Coronary artery (tissue), 2 donors: ENCODE data around the gene GGTLC2.
"Not testable (repeated sequence)": the region's sequence is repeated elsewhere in the genome, so short reads cannot be mapped to it uniquely, and the experiment has no call there.

ENCODE experiments used
- DNase-seq: peaks from one replicate; pipeline ENCODE4 v3.0.0-alpha.2; 2017; ENCODE audit warnings: low spot score
- H3K27ac ChIP-seq, 2 donors: fragments of 200-600 bp; sonication (generic); one replicate each; pipeline ENCODE4 v1.5.1; 2016 to 2019
- H3K4me3 ChIP-seq: fragments of 200-600 bp; sonication (generic); 2 replicates; pipeline ENCODE4 v1.5.1; 2016; ENCODE audit warnings: mild to moderate bottlenecking, moderate library complexity
- TF ChIP-seq, protein P1 (sequence below): fragments of 200-600 bp; sonication (generic); IDR thresholded peaks from one replicate; pipeline ENCODE4 v1.5.1; 2019; ENCODE audit warnings: antibody characterized with exemption

The GGTLC2 gene

GRCh38 chr22:22644314-22644713 is at the start of gene GGTLC2:
Gene GGTLC2, plus strand, starts transcription at chr22:22644614. Its CDS starts 1,732 bp downstream, at chr22:22646346.
- not testable (repeated sequence) for H3K27ac ChIP-seq, DNase-seq, H3K4me3 ChIP-seq

DNA sequence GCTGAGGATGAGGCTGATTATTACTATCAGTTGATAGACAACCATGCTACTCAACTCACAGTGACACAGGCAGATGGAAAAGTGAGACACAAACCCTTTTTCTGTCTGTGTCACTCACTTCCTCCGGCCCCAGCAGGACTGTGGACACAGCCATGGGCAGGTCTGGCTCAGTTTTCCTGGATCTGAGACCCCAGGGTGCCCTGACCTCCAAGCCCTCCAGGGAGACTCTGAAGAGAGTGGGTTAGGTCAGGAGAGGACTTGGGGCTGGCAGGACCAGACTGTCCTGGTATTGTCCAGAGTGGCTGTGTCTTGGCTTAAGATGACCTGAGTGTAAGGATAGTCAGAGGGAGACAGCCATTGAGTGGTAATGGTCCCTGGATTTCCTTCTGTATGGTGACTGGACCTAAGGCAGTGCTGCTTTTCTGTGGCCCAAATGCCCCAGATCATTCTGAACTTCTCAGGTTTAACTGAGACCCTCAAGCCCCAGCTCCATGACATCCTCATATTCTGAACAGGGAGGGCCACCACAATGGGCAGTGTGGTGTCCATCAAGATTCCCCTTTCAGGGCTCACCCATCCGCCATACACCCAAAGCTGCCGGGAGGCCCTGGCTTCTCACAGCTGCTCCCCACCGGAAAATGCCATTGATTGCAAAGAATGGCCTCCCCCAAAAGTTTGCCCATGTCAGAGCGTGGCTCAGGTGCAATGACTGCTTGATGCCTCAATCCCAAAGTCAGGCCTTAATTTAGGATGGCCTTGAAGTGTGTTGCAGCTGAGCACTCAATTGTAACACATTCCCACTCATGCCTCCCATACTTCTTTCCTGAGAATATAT is 49.2 kb upstream of the GGTLC2 start:
- no peak for DNase-seq
- TF ChIP-seq, protein P1, sequence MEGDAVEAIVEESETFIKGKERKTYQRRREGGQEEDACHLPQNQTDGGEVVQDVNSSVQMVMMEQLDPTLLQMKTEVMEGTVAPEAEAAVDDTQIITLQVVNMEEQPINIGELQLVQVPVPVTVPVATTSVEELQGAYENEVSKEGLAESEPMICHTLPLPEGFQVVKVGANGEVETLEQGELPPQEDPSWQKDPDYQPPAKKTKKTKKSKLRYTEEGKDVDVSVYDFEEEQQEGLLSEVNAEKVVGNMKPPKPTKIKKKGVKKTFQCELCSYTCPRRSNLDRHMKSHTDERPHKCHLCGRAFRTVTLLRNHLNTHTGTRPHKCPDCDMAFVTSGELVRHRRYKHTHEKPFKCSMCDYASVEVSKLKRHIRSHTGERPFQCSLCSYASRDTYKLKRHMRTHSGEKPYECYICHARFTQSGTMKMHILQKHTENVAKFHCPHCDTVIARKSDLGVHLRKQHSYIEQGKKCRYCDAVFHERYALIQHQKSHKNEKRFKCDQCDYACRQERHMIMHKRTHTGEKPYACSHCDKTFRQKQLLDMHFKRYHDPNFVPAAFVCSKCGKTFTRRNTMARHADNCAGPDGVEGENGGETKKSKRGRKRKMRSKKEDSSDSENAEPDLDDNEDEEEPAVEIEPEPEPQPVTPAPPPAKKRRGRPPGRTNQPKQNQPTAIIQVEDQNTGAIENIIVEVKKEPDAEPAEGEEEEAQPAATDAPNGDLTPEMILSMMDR = no peak
- Histone ChIP-seq H3K27ac (no peak overlapping the region), H3K4me3 (no peak overlapping the region)

- TF ChIP-seq, protein P1 = no peak
- DNase-seq = no peak
- H3K27ac ChIP-seq = no peak overlapping the region
- no peak overlapping the region for H3K4me3 ChIP-seq
Observed at GRCh38 chr22:22598144-22598543, 46.3 kb upstream of the GGTLC2 start.

DNA sequence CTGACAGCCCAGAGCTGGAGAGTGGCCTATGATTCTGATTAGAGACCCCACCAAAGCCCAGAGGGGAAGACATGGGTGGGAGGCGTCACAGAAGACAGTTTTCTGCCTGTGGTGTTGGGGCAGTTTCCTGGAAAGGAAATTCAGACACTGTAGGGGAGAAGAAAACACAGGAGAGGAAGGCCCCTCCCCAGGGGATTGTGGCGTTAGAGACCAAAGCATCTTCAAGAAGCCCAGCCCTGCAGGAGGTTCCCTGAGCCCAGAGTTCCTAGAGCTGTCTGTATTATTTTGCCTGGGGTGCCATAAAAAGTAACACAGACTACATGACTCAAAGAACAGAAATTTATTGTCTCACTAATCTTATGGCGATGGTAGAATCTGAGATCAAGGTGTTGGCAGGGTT is 45.2 kb upstream of the GGTLC2 start:
- TF ChIP-seq, protein P1 = no peak
- no peak overlapping the region for H3K4me3 ChIP-seq
- no peak for DNase-seq
- no peak overlapping the region for H3K27ac ChIP-seq

DNA sequence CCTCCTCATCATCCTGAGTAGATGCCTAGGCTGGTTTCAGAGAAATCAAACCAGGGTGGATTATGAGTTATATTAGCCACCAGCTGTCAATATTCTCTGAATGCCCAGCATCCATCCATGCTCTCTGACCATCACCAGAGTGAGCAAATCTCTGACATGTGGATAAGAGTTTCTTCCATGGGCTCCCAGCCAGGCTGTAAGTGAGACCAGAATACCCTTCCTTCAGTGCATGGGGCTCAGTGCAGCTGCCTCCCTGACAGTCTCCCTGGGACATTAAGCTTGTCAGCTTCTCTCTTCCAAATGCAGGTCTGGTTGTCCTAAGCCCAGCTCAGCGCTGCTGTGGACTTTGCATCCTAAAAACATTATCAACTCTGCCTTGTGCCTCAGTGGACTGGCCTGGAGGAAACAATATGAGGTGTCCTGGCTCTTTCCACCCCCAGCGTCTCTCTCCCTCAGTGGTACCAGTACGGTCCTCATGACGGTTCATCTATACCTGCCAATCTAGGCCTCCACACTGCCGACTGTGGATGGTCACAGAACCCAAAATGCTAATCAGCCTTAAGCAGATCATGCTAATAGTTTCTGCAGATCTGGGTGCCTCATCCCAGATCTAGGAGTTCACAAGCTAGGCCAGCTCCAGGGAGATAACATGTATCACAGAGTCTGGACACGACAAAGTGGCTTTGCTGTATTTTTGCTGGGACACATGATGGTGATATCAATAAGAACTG is 43.7 kb upstream of the GGTLC2 start:
- TF ChIP-seq, protein P1 = no peak
- Histone ChIP-seq H3K27ac (no peak overlapping the region), H3K4me3 (no peak overlapping the region)
- DNase-seq = no peak

- no peak for DNase-seq
- Histone ChIP-seq H3K27ac (no peak overlapping the region), H3K4me3 (no peak overlapping the region)
- TF ChIP-seq, protein P1 = no peak
Observed at GRCh38 chr22:22603470-22603947, 40.9 kb upstream of the GGTLC2 start.

GRCh38 chr22:22604326-22605073 is 39.9 kb upstream of the GGTLC2 start:
- no peak for DNase-seq
- TF ChIP-seq, protein P1 = no peak
- H3K27ac ChIP-seq = no peak overlapping the region
- H3K4me3 ChIP-seq = no peak overlapping the region
